GM12801 (cell line): Measurements from ENCODE around the gene PRSS2.

Experiments used
- CTCF ChIP-seq: IDR thresholded peaks from one replicate; pipeline ENCODE4 v1.5.1; 2011; ENCODE audit warnings: control low read depth; ENCODE audit not compliant: insufficient read length; ENCODE audit errors: extremely low read depth

Gene PRSS2

DNA sequence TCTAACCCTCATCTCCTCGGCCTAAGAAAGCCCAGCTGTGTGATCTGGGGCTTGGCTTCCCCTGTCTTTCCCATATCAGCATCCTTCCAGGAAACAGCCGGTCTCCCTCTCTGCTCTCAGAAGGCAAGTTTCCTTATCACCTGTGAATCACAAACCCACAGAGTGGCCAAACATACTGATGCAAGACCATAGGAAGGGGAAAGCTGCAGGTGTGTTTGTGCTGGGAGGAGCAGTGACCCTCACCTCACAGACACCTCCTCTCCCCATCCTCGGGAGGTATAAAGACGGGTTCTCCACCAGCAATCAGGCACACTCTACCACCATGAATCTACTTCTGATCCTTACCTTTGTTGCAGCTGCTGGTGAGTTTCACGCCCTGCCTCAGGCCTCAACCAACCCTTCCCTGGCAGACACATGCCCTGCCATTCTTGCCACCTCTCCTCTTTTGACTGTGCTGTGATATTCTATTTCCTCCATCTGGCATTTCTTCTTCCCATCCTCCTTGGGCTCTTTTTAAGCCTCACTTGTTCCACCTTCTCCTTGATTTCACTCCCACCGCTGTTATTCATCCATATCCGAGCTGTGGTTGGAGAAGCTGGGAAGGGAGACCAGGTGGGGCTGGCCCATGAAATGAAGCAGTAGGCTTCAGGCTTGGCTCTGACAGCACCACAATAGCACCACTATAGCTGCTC lies at the start of gene PRSS2:
Gene PRSS2, plus strand, starts transcription at position 310 of the 692 bp plus-strand sequence. Its CDS starts 13 bp downstream, at position 323.
- TF ChIP-seq CTCF, result no peak

DNA sequence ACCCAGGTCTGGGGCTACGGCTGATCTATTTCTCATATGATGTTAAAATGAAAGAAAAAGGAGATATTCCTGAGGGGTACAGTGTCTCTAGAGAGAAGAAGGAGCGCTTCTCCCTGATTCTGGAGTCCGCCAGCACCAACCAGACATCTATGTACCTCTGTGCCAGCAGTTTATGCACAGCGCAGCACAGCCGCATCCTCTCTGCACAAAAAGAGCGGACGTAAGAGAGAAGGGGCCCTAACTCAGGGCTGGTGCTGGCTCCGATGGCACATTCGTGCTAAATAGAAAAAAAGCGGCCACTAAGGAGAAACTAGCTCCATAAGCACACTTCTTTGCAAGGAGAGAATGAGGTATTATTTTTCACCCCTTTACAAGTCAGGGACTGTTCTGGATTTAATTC lies 49.8 kb upstream of the PRSS2 start:
- TF ChIP-seq CTCF, result no peak

DNA sequence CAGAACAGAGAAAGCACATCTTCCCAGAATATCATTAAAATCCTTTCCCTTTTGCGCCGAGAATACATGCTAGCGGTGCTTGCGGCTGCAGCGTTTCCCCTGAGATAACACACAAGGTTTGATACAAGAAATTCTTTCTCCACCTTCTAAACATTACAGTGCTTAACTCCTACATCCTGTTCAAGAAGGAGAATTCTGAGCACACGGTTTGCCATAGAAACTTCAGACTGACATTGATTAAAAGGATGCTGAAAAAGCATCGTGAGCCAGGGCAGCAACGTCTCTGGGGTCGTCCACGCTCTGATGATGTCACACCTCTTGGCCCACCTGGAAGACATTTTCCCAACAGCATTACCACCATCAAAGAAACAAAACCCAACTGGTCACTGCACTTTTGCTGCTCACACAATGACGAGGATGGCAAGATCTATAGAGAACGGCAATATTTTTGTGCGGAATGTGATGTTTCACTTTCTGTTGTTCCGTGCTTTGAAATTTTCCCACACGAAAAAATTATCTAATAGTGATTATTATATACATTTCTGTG lies 48.4 kb upstream of the PRSS2 start:
- TF ChIP-seq CTCF, result no peak

DNA sequence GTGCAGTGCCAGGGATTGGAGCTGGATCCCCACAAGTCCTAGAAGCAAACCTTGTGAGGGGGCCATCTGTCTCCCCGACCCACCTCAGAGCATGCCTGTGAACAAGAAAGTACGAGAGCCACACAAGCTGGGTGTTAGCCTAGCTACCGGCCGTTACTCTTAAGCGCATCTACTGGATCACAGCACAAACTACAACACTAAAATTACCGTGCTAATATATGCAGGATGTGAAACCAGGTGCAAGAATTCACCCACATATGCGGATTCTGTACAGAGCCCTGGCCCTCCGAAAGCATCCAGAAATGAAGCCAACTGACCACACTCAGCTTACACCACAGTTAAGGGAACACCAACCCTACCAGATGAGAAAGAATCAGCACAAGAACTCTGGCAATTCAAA lies 37.5 kb upstream of the PRSS2 start:
- TF ChIP-seq CTCF, result no peak

DNA sequence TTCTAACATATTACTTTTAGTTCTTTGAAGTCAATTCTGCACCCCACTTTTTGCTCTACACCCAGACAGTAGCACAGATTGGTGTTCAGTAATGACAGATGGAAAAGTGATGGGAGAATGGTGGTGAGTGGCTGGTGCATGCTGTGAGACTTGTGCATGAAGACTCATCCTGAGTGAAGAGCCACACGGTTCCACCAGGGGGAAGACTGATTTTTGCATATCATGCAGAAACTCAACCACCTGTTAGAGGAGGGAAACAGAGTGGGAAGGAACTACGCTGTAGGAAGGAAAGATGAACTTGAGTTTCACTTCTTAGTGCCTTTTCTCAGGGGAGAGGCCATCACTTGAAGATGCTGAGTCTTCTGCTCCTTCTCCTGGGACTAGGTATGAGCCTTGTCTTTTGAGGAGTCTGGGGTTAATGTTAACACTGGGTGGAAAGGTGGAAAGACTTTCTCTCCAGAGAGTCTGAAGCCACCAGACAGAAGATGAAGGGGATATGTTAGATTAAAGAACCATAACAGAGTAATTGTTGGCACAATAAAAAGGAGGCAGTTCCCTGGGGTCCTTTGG lies 30.8 kb upstream of the PRSS2 start:
- no peak for TF ChIP-seq CTCF

- no peak for TF ChIP-seq CTCF
Measured at GRCh38 chr7:142740786-142741185, 30.0 kb upstream of the PRSS2 start.

DNA sequence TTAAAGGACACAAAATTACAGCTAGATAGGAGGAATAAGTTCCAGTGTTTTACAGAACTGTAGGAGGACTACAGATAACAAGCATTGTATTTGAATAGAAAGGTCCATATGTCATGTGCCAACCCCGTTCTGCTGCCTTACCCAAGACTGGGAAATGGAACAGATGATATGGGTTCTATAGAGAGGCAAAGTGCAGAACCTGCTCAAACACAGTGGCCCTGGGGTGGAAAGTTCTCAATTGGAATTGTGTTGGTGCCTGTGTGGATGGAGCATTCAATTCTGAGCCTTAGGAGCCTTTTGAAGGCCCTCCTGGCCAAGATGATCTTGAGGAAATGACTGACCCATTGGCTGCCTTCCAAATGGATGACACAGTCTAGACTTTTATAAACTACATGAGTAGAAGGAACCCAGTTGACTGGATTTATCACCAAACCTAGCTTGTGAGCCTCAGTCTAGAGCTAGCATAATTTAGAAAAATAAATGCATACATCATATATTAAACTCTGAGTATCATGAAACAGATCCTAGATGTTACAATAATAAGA lies 25.6 kb upstream of the PRSS2 start:
- no peak for TF ChIP-seq CTCF
